GM21576 (cell line): Measurements from ENCODE around the gene SCAMP2.
"Not testable (repeated sequence)": the region's sequence is repeated elsewhere in the genome, so short reads cannot be mapped to it uniquely, and the experiment has no call there.

ENCODE experiments used
- ATAC-seq: cut with Tn5 transposase; IDR thresholded peaks from one replicate; pipeline ENCODE4 v1.9.1; 2021; ENCODE audit warnings: mild to moderate bottlenecking, moderate library complexity; ENCODE audit not compliant: unreplicated experiment

SCAMP2 gene

DNA sequence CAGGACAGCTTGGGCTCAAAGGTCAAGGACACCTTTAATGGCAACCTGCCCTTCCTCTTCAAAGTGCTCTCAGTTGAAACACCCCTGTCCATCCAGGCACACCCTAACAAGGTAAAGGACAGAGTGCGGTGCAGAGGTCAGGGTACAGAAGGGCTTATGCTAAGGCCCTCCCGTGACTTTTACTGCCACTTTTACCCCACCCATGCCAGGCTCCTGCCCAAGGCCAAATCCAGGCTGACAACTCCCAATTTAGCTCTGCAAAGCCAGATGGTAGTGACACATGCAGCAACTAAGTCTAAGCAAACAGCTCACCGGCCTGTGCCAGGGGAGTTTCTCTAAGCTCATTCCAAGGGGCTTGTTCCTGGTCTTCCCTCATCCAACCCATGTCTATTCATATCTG, 18.3 kb upstream of the SCAMP2 start:
- no peak for ATAC-seq

DNA sequence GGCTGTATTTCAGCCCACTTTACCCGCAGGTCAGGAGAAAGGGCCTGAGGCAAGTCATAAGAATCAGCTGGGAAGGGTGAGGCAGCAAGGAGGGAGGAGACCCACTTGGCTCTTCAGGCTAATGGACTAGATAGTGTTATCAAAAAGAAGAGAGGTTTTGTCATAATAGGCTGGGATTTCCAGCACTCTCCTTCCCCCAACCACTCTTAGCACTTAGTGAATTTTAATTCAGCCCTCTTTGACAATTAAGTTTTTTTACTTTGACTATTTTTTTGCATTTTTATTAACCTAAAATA, 17.4 kb upstream of the SCAMP2 start:
- no peak for ATAC-seq

DNA sequence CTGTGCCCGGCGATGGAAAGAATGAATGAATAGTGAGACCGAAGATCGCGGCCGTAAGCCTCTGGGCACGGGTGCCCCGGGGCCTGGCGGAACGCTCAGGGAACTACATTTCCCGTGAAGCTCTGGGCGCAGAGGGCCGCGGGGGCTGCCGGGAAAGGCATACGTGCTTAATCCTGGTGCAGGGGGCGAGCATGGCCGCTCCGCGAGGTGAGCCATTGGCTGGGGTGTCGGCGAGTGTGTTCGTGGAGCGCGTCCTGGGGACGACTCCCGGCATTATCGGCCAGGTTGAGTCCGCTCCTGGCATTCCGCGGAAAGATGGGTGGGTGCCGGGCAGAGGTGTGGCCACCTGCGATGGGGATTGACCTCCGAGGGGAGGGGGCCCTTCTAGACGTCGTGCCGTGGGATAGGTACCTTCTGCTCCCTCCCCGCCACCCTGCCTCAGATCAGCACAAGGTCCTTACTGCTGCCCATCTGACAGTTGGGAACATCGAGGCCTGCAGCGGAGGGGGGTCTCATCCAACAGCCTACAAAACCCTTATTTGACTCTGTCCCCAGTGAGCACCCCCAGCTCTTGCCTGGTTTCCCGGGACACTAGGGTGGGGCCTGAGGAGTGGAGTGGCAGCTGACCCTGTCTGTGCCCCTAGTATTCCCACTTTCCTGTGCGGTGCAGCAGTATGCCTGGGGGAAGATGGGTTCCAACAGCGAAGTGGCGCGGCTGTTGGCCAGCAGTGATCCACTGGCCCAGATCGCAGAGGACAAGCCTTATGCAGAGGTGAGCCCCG, 16.9 kb upstream of the SCAMP2 start, which contains the start of gene MPI:
MPI (plus strand) TSS at position 160 of the 782 bp plus-strand sequence; CDS start at position 192, 32 bp downstream.
- ATAC-seq: peak; percentile 93

DNA sequence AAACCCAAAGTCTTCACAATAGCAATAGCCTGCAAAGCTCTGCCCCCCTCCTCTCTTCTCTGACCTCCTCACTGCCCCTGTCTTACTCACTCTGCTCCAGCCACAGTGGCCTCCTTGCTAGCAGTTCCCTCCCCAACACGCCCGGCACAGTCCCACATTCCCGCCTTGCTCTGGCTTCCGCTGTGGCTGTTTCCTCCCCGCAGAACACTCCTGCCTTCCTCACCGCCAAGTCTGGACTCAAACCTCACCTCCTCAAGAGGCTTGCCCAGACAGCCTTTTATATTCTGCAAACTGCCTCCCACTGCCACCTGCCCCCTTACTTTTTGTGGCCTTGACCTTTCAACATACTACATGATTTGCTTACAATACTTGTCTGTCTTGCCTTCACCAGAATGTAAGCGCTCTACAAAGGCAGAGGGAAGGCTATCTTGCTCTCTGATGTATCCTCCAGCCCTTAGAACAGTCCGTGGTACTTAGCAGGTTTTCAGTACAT, 16.3 kb upstream of the SCAMP2 start:
- ATAC-seq: peak; percentile 16

DNA sequence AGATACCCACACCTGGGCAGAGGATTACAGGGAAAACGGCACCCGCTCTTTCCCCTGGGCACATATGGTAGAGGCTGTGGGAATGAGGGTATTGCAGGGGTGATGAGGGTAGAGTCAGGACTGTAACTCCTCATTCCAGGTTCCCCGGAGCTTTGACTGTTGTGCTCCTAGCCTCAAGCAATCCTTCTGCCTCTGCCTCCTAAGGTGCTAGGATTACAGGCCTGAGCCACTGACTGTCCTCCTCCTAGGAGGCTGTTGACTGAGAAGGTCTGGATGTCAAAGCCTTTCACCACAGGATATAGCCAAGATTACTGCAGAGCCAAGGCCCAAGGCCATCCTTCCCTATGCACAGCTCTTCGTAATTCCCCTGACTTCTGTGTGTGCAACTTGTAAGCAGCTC, 15.6 kb upstream of the SCAMP2 start:
- ATAC-seq: no peak

DNA sequence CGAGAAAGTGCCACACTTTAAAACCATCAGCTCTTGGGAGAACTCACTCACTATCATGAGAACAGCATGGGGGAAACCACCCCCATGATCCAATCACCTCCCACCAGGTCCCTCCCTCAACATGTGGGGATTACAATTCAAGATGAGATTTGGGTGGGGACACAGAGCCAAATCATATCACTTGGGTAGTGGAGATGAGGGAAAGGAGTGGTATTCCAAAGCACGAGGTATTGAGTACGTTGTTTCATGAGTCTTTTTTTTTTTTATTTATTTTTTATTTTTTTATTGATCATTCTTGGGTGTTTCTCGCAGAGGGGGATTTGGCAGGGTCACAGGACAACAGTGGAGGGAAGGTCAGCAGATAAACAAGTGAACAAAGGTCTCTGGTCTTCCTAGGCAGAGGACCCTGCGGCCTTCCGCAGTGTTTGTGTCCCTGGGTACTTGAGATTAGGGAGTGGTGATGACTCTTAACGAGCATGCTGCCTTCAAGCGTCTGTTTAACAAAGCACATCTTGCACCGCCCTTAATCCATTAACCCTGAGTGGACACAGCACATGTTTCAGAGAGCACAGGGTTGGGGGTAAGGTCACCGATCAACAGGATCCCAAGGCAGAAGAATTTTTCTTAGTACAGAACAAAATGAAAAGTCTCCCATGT, 14.5 kb upstream of the SCAMP2 start:
- ATAC-seq: not testable (repeated sequence)

DNA sequence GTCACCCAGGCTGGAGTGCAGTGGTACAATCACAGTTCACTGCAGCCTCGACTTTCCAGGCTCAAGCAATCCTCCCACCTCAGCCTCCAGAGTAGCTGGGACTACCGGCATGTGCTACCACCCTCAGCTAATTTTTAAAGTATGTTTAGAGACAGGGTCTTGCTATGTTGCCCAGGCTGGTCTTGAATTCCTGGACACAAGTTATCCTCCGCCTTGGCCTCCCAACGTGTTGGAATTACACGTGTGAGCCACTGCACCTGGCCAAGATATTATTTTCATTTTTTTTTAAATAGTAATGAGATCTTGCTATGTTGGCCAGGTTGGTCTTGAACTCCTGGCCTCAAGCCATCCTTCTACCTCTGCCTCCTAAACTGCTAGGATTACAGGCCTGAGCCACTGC, 12.3 kb upstream of the SCAMP2 start:
- ATAC-seq: no peak

DNA sequence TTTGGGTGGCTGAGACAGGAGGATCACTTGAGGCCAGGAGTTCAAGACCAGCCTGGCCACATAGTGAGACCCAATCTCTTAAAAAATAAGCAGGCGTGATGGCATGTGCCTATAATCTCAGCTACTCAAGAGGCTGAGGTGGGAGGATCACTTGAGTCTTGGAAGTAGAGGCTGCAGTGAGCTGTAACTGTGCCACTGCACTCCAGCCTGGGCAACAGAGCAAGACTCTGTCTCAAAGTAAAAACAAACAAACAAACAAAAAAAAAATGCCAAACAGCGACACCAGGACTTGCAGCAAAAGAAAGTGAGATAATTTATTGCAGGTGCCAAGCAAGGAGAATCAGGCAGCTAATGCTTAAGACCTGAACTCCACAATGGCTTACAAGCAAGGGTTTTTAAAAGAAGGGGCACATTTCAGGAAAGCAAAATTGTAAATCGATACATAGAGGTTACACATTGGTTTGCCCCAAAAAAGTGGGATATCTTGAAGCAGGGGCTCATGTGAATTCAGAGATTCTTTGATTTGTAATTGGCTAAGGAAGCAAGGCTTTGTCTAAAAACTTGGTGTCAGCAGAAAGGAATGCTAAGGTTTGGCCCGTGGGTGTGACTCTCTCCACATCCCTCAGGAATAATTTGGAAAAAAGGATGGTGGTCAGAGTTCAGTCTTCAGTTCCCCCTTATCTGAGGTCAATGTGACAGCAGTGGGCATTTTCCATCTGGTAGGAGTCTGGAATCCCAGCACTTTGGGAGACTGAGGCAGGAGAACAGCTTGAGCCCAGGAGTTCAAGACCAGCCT, 11.5 kb upstream of the SCAMP2 start:
- ATAC-seq: no peak

DNA sequence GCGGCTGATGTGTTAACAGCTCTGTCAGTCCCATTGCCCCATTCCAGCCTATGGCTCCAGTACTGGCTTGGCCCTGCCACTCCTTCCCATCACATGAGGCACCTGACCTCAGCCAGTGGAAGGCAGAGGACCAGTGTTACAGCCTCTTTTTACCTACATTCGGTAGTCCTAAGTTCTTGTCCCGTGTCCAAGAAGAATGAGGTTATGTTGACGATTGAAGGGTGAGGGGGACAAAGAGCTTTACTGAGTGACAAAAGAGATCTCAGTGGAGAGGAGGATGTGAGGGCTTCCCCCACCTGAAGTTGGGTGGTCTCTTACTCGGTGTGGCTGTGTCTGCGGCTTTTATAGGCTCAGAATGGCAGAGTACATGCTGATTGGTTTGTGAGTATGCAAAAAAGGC, 9.4 kb upstream of the SCAMP2 start:
- no peak for ATAC-seq

DNA sequence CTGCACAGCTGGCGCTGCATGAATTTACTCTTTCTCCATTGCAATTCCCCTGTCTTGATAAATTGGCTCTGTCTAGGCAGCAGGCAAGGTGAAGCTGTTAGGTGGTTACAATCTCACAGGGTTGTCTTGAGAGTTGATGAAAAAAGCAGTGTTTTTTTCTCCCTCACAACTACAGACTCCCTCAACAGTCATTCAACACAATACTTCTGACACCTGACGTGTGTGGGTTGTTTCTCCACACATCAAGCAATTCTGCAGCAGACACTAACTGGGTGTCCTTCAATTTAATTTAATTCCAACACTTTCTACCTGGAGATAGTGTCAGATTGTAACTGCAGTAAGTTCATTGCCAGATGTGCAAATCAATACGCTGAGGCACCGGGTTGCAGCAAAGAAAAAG, 5.1 kb upstream of the SCAMP2 start:
- ATAC-seq: no peak

DNA sequence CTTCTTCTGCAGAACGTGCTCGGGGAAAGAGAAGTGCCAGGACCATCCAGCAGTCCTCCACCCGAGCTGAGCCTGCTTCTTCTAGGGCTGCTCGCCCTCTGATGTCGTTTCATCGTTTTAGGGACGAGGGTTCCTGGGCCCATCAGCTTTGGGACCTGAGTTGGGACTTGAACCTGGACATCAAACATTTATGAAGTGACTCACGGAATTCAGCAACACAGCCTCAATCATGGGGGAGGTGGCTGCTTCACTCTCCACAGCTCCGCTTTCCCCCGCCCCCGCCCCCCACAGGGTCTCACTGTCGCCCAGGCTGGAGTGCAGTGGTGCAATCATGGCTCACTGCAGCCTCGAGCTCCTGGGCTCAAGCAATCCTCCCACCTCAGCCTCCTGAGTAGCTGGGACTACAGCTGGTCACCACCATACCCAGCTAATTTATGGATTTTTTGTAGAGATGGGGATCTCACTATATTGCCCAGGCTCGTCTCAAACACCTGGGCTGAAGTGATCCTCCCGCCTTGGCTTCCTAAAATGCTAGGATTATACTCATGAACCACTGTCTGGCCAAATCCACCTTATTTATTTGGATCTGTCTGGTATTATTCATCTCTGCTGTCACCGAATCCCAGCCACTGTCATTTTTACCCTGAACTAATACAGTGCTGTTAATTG, 725 bp upstream of the SCAMP2 start:
- no peak for ATAC-seq

DNA sequence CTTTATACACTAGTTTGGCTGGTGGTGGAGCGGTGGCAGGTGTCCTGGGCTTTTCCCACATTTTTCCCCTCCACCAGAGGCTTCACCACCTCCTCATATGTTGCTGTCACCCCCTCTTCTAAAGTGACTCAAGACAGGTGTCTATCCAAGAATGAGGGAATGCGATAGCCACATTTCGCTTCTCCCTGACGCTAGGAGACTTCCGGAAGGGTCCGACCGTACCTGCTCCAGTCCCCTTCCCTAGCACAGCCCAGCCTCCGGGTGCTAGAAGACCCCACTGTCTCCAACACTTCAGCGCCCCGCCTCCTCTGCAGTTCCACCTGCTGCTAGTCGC, 496 bp downstream of the SCAMP2 start:
- ATAC-seq: no peak

DNA sequence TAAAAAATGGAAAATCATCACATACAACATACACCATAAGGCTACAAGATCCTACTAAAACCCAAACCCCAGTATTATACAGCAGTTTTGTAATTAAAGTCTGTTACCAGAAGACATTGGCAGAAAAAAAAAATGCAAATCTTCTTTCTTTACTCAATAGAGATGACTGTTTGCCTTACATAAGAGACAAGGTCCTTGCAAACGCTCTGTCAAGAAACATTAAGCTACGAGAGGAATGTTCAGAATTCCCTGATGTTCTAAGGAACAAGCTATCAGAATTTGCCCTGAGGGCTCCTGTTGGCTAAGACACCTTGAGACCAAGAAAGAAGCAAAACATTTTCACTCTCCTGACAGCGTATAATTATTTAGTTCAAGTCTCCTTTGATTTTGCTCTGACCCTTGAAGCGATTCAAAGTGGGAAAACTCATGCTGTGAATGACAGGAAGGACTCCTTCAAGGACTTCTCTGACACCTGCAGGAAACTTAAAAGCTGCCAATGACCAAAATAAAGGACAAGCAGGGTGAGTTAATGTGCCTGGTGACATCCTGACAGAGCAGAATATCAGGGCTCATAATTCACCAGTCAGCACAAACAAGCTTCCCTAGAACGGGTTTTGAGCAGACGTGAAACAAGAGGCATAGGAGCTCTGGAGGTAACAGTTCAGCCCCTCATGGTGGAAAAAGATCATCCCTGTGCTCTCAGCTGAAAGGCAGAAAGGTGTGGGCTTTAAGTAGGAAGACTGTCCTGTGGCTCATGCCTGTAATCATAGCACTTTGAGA, 2.5 kb downstream of the SCAMP2 start:
- no peak for ATAC-seq

DNA sequence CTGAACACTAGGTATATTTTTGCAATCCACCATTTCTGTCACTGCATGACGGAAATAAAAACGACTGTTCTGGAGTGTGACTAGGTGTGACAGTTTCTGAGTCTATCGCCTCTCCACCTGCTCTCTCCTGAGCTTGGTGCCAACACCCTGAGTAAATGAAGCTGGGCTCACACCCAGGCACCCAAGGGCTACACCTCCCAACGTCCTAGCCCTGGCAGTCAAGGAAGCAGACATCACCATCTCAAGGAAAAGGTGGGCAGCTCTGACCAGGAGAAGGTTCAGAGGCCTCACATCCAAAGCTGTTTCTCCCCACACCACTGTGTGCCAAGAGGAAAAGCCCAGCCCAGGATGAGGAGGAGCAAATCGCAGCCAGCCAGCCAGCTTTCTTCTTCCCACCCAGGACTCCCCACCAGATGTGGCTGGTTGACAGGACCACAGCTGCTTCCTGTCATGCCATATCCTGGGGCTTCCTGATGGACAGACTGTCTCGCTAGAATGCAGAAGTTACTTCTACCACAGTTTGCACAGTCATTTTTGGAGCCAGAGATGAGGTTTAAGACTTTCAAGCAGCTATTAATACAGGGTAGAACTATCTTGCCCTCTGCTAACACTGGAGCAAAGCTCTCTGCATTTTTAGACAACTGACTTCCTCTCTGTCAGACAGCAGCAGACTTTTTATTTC, 3.3 kb downstream of the SCAMP2 start:
- peak; percentile 44 for ATAC-seq

DNA sequence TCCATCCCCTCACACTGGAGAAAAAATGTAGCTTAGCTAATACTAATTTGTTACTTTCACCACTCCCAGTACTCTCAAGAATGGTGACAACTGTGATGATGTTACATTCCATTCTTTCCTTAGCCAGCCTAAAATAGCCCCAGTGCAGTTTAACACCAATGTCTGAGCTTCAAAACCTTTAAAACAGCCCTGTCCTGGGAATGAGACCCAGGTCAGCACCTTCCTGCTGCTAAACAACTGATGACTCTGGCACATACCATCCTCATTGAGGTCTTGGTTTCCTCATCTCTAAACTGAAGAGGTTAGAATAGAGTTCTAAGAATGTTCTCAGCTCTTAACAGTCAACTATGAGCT, 3.8 kb downstream of the SCAMP2 start:
- ATAC-seq: no peak

DNA sequence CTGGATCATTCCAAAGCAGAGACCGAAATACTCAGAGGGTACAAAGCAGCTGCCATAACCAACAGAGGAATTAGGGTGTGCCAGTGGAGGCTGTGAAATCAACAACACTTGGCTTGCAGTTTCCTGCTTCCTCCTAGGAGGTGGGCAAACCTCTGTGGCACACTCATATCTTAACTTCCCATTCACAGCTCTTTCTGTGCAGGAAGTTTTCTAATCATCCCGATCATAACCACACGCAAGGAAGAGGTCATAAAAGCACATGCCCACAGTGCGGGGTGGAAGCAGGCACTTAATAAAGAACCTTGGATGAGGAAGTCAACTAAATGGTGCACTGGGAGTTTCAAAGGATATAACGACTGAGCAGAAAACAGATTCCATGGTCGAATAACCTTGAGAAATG, 5.1 kb downstream of the SCAMP2 start:
- no peak for ATAC-seq

DNA sequence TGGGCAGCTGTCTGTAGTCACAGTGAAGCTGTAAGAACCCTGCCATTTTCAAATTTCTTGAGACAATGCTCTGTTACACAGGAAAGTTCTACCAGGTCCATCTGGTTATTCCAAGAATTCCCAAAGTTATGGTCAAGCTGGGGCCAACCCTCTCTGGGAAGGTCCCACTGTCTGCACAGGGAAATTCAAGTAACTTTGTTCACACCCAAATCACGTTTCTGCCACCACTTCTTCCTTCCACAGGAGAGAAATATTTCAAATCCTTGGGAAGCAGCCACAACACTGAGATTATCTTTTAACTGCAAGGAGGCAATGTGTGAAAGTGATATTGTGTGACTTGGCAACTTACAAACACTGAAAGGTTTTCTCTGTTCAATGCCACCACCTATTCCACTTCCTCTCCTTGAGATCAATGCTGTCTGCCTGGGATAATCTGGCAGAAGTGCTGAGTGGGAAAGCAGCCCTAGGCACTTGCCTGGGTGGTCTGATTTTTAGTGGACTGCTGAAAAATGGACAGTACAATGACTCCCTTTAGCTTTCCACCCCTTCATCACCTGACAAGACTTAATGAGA, 5.6 kb downstream of the SCAMP2 start:
- no peak for ATAC-seq

DNA sequence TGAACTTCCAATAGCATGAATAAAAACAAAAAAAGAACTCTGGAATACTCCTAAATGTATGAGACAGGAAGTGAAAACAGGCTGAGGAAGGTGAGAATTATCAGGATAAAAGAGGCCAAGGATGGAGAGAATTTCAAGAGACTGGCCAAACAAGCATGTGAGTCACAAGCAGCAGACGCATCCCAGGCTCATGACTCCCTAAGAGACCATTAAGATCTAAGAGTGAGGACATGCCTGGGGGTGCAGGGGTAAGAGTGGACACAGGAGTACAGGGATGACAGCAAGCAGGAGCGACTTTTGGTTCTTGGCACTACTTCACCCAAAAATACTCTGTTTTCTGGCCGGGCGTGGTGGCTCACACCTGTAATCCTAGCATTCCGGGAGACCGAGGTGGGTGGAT, 7.1 kb downstream of the SCAMP2 start:
- ATAC-seq: no peak

DNA sequence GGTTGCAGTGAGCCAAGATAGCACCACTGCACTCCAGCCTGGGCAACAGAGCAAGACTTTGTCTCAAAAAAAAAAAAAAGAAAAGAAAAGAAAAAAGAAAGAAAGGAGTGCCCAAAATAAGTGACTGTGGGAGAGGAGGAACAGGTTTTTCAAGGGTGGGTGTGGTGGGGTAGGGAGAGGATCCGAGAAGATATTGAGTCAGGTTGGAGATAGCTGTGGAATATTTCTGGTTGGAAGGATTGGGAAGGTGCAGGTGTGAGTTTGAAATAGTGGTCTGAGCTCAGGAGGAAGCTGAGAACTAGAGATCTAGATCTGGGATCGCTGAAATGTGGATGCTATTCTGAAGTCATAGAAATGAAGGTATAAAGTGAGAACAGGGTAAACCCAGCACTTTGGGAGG, 7.8 kb downstream of the SCAMP2 start:
- ATAC-seq: no peak

DNA sequence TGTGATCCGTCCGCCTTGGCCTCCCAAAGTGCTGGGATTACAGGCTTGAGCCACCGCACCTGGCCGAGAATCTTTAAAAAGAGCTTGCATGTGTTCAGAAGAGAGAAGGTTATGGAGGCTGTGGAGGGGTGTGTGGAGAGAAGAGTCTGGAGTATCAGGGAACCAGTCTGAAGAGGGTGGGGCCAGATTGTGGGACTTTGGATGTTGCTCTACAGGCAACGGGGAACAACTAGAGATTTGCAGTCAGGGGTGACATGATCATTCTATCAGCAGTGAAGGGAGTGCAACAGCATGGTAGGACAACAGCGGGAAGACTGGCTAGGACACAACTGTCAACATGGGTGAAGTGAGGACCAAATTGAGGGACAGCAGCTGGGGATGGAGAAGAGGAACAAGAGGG, 8.9 kb downstream of the SCAMP2 start:
- no peak for ATAC-seq
